Vagina (tissue), 2 donors: ENCODE results near the gene FAM114A2.

Source experiments
- POLR2A ChIP-seq, 2 donors: fragments of 450-650 bp; IDR thresholded peaks; one replicate each; pipeline ENCODE4 v1.6.1; 2017; ENCODE audit warnings: antibody characterized with exemption in 2 of 2, mild to moderate bottlenecking in 2 of 2, moderate library complexity in 2 of 2
- POLR2AphosphoS5 ChIP-seq, 2 donors: sonication (generic); formaldehyde crosslinking; IDR thresholded peaks; one replicate each; pipeline ENCODE4 v1.9.0; 2017; ENCODE audit warnings: antibody characterized with exemption in 2 of 2, mild to moderate bottlenecking in 2 of 2, low read depth in 1 of 2; ENCODE audit not compliant: insufficient read depth in 1 of 2
- TF ChIP-seq, protein P1 (sequence below), 3 experiments: fragments of 450-650 bp in 2 of 3; fragments of 200-600 bp in 1 of 3; sonication (generic) in 1 of 3; IDR thresholded peaks; one replicate each; pipeline ENCODE4 v1.5.1; 2017 to 2019; ENCODE audit warnings: antibody characterized with exemption in 3 of 3, mild to moderate bottlenecking in 2 of 3, moderate library complexity in 2 of 3

DNA sequence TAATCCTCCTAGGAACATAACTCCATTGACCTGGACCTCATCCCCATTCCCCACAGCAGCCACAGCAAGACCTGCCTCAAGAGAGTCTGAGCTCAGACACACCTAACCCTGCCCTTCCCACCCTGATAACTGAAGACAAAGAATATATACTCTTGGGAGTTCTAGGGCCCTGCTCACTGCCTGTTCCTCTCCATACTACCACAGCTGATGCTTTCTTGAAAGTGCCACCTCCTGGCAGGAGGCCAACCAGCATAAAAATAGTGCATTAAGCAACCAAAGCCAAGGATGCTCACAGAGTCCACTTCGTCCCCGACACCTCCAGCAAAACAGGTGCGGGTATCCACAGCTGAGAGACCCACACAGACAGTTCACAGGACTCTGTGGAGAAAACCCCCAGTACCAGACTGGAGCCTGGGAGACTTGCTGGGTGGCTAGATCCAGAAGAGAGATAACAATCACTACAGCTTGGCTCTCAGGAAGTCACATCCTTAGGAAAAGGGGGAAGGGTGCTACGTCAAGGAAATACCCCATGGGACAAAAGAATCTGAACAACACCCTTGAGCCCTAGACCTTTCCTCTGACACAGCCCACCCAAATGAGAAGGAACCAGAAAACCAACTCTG lies 23.5 kb downstream of the FAM114A2 start:
- no peak for TF ChIP-seq POLR2A (IDR thresholded peaks at IDR 0.05)
- TF ChIP-seq, protein P1, sequence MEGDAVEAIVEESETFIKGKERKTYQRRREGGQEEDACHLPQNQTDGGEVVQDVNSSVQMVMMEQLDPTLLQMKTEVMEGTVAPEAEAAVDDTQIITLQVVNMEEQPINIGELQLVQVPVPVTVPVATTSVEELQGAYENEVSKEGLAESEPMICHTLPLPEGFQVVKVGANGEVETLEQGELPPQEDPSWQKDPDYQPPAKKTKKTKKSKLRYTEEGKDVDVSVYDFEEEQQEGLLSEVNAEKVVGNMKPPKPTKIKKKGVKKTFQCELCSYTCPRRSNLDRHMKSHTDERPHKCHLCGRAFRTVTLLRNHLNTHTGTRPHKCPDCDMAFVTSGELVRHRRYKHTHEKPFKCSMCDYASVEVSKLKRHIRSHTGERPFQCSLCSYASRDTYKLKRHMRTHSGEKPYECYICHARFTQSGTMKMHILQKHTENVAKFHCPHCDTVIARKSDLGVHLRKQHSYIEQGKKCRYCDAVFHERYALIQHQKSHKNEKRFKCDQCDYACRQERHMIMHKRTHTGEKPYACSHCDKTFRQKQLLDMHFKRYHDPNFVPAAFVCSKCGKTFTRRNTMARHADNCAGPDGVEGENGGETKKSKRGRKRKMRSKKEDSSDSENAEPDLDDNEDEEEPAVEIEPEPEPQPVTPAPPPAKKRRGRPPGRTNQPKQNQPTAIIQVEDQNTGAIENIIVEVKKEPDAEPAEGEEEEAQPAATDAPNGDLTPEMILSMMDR (IDR thresholded peaks at IDR 0.05) = no peak
- no peak for TF ChIP-seq POLR2AphosphoS5 (IDR thresholded peaks at IDR 0.05; ENCODE audit: insufficient read depth in 1 of 2, low read depth in 1 of 2)
